GM18505 (cell line): ENCODE measurements around the gene ADAMTS9.
"Not testable (repeated sequence)": the region's sequence is repeated elsewhere in the genome, so short reads cannot be mapped to it uniquely, and the experiment has no call there.

Source experiments
- ATAC-seq: cut with Tn5 transposase; IDR thresholded peaks from one replicate; pipeline ENCODE4 v1.9.1; 2021; ENCODE audit not compliant: unreplicated experiment
- POLR2A ChIP-seq: IDR thresholded peaks from 4 replicates; pipeline ENCODE4 v1.6.1; 2011; ENCODE audit warnings: borderline replicate concordance; ENCODE audit not compliant: insufficient read depth, insufficient read length; ENCODE audit errors: extremely low read depth

Gene ADAMTS9

DNA sequence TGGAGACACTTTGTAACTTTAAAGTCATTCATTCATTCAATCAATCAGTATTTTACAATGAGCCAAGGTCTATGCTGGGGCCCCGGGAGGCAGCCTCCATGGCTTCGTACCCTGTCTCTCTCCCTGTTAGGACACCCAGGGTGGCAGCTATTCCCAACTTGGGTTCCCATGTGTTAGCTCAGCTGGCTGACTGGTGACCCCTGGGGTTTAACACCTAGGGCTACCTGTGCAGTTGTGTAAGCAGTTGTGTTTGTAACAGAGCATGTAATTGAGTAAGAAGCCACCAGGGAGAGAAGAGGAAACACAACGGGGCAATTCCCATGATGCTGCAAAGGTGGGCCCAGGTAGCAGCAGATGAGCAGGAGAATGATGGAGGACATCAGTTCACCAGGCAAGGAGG lies 132.4 kb downstream of the ADAMTS9 start:
- no peak for TF ChIP-seq POLR2A
- no peak for ATAC-seq

DNA sequence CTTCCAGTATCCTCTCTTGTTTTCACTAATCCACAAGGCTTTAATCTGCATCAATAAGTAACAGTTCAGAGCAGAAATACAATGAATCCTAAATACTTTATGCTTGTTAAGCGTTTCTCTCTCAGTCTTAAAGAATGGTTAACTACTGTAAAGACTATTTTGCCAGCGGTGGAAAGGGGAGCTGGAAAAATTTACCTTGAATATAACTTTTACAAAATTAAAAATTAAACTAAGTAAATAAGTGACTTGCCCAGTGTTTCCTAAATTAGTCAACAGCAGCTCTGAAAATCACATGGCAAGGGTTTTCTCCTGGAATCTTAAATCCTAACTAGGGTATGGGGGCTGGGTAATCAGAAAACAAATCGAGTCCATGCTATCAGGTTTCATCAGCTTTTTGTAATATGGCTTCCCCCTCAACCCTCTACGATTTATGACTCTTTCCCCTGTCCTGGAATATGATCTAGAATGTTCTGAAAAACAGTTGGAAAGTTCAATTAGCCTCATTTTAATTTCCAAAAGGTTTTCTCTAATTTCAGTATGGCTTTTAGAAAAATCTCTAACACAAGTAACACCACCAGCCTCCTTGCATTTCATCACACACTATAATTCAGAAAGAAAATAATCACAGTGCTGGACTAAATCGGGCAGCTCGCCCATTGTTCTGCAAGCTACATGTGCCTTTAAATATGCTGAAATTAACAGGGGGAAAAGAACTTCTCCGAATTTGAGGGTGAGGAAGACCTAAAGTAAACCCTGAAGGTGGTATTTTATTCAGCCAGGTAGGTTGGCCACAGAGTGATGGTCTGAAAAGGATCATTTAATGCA lies 133.5 kb downstream of the ADAMTS9 start:
- no peak for TF ChIP-seq POLR2A
- no peak for ATAC-seq

DNA sequence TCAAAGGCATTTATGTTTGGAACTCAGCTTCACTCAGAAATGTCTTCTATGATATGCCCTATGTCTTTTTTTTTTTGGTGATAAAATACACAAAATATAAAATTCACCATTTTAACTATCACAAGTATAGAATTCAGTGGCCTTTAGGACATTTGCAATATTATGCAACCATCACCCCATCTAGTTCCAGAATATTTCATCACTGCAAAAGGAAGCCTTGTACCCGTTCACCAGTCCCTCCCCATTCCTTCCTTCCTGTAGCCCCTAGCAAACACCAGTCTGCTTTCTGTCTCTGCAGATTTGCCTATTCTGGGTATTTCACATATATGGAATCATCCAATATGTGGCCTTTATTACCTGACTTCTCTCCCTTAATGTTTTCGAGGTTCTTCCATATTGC lies 134.8 kb downstream of the ADAMTS9 start:
- no peak for TF ChIP-seq POLR2A
- ATAC-seq: no peak

DNA sequence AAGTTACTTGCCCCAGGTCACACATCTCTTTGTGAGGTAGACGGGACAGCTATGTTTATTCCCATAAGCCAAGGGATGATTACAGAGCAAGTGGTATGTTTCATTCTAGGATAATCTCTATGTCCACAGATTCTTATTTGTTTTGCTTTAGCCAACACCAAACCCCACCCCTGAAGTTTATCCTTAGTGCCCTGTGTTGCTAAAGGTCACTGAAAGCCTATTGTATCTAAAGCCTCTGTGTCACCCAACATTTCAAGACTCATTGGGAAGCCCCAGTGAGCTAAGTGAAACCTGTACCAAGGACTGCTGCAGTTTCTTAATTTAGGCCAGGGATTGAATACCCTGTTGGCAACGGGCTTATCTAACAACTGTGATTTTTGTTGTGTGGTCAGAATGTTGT lies 135.6 kb downstream of the ADAMTS9 start:
- ATAC-seq: no peak
- no peak for TF ChIP-seq POLR2A

DNA sequence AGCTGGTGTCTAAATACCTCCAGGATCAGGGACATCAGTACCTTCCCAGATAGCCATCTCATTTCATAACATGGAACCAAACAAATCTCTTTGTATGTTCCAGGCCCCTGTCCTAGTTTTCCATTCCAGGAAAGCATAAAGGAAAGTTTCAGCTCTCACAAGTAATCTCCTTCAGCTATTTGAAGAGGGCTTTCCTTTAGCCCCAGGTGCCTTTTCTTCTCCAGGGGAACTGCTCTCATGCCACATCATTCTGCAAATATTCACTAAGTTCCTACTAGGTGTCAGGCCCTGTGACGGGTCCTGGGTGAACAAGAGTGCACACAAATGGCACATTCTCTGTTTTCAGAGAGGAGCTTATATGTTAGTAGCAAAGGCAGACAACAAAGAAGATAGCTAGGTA lies 136.1 kb downstream of the ADAMTS9 start:
- no peak for ATAC-seq
- TF ChIP-seq POLR2A: no peak

DNA sequence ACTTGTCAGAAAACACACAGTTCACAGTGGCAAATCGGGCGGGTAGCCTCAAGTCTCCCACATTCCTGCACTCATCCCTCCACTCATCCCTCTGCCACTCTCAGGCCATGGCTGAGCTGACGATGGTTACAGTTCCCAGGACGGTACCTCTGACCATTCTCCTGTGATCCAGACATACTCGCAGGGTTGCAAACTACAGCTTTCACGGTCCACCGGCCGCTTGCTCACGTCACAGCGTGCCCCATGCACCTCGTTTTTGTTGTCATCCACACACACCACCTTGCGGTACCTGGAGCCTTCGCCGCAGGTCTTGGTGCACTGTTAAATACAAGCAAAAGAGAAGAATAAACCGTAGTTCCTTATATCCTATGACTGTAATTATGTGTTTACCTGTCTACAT lies 137.1 kb downstream of the ADAMTS9 start:
- no peak for TF ChIP-seq POLR2A
- no peak for ATAC-seq

DNA sequence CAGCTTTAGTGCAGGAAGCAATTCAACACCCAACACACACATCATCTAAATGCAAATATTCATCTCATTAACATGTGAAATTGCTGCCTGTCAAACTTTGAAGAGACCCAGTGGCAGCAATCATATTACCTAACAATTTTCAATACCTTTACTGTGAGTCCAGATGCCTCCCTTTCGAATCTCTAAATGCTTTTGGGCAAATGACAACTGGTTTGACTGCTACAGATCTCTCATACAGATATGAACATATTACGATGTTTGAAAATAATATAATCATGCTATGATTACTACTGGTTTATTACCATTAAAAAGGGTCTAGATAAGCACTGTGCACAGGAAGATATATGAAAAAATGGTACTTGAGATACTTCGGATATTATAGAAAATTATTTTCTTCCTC lies 137.9 kb downstream of the ADAMTS9 start:
- no peak for ATAC-seq
- TF ChIP-seq POLR2A: no peak

DNA sequence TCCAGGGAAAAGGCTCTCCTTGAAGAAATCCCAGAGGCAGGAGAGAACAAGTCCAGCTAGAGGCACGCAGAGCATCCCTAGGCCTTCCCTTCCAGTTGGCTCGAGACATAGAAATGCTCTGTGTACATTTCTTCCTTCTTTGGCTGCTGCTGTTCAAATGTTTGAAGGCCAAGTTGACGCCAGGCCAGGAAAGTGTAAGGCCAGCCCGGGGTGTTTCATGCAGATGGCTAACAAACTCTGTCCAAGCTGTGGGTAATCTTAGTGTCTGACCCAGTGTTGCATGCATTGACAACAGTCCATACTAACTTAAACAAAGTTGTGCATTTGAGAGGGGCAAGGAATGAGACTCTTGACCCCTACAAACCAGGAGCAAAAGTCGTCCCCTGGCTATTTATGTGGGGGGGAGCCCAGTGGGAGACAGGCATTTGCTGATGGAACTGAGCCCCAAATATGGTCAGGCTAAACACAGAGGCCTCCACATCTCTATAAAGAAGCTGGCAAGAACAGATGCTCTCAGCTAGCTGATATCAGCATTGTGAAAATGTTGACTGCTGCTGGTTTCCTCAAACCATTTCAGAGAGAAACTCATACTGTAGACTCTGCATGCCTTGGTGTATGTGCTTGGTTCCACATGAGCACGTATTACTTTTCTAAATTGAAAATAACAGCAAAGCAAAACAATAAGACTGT lies 139.5 kb downstream of the ADAMTS9 start:
- ATAC-seq: no peak
- TF ChIP-seq POLR2A: no peak

DNA sequence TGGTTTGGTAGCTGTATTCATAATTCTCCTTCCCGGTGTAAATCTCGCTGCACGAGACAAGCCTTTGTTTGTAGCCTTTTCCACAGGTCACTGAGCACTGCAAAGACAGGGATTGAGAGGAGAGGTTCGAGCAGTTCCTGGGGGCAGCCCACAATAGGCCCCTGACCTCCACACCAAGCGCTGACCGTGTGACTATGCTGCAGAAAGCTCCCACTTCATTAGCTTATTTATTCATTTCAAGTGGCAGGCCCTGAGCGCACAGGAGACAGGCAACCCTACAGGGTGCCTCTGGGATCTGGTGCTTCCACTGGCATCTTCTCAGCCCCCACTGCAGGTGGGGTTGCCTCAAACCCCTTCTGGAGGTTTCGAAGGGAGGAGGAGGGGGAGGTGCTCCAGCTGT lies 140.9 kb downstream of the ADAMTS9 start:
- no peak for TF ChIP-seq POLR2A
- ATAC-seq: no peak

DNA sequence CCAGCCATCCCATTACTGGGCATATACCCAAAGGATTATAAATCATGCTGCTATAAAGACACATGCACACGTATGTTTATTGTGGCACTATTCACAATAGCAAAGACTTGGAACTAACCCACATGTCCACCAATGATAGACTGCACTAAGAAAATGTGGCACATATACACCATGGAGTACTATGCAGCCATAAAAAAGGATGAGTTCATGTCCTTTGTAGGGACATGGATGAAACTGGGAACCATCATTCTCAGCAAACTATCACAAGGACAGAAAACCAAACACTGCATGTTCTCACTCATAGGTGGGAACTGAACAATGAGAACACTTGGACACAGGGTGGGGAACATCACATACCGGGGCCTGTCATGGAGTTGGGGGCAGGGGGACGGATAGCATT lies 142.6 kb downstream of the ADAMTS9 start:
- not testable (repeated sequence) for ATAC-seq

DNA sequence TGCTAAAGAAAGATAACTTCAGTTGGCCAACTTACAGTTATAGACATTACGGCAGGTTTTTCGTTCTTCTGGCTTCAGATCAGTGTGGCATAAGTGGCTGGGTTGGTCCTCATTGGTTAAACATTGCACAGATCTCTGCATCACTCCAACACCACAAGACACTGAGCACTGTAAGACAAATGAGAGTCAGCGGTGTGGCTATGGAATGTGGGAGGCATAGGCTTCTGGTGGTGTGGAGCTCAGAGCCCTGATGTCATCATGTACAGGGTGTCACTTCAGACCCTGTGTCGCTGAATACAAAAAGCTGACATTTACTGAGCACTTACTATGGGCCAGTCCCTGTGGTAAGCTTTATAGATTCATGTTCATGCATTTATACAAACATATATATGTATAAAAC lies 146.0 kb downstream of the ADAMTS9 start:
- no peak for TF ChIP-seq POLR2A
- no peak for ATAC-seq

DNA sequence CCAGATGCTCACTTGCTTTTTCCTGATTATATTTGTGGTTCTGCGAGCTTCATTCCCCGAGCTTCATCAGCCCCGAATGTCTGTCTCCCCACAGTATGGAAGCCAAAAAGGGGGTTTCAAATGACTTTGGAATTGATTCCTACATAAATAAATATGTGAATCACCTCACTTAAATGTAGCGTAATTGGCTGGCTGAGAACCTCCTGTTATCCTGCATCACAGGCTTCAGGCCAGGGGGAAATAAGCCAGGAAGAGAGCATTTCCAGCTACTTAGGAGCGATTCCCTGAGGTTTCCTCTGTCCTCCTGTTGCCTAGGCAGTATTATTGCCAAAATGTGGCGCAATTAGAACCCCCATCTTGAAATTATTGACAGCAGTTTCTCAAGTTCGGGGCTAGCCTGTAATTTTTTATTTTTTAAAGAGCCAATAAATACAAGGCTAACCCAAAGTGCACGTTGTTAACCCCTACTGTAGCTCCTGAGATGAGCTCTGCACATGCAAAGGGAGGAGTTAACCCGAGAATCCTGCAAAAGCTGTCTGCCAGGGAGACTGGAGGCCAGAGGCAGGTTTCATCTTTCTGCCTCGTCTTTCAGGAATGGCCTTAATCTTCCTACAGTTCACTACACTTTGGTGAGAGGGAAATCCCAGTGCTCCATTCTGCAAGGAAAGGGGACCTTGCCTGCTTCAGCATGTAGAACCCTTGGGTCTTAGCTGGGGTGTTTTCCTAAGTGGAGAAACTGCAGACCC lies 148.2 kb downstream of the ADAMTS9 start:
- ATAC-seq: no peak

DNA sequence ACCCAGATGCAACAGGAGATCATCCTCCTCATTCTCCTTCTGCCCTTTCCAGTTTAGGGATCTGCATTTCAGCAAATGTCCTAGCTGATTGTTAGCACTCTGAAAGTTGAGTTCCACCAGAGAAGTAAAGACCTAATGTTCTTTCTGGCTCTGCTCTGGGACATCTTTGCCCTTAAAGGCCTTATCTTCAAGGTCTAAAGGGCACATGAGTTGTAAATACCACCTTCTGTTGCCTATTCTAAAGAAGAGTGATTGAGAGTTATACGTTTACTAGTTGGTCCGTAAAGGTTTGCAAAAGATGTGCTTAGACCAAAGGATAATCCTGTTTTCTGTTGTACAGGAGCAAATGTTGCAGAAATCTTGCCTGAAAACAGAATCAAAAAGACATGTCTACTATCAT lies 151.6 kb downstream of the ADAMTS9 start:
- TF ChIP-seq POLR2A: no peak
- ATAC-seq: no peak

More for the DNA sequence above, 148.2 kb downstream of the ADAMTS9 start:
- TF ChIP-seq POLR2A: no peak
